Activated CD8-positive, alpha-beta memory T cell treated with anti-CD3 and anti-CD28 coated beads, Interleukin-2, amount 10 ng/mL, durations not matched to agents 7 days and 5 days (primary cell): ENCODE results near the gene XAB2. TPM values are rescaled to one million over a fixed set of nuclear protein-coding genes. Genes with fewer than 3 reads are reported as not detected.
A peak's percentile ranks its signal among the peaks of the same experiment; 100 is the strongest.
"Not testable (repeated sequence)": the region's sequence is repeated elsewhere in the genome, so short reads cannot be mapped to it uniquely, and the experiment has no call there.

Source experiments
- ATAC-seq: fragments of 150-1000 bp; cut with Tn5 transposase; one replicate; pipeline ENCODE4 v1.10.0; 2021; ENCODE audit warnings: moderate library complexity
- CTCF ChIA-PET: fragments of 350-600 bp; sonication (Branson Sonifier 250); formaldehyde crosslinking; loops from one replicate; lab custom pipeline; 2021; ENCODE audit warnings: antibody characterized with exemption; lab: Charles Lee
- DNase-seq: peaks from one replicate; pipeline ENCODE4 v3.0.0-alpha.2; 2020
- H3K27ac Mint-ChIP-seq: one replicate; pipeline ENCODE4 v1.8.0; 2021; ENCODE audit warnings: mild to moderate bottlenecking, mixed read lengths
- H3K27me3 Mint-ChIP-seq: one replicate; pipeline ENCODE4 v1.8.0; 2021; ENCODE audit warnings: mixed read lengths
- H3K36me3 Mint-ChIP-seq: one replicate; pipeline ENCODE4 v1.8.0; 2021; ENCODE audit warnings: mild to moderate bottlenecking, mixed read lengths
- H3K4me1 Mint-ChIP-seq: one replicate; pipeline ENCODE4 v1.8.0; 2021; ENCODE audit warnings: mixed read lengths
- H3K4me3 Mint-ChIP-seq: one replicate; pipeline ENCODE4 v1.8.0; 2021; ENCODE audit warnings: mild to moderate bottlenecking, moderate library complexity, mixed read lengths
- H3K9me3 Mint-ChIP-seq: one replicate; pipeline ENCODE4 v1.8.0; 2022; ENCODE audit warnings: low read depth, mixed read lengths
- total RNA-seq, 2 experiments: library from RNA; stranded (reverse); gene quantifications; one replicate each; pipeline ENCODE4 v1.2.3, GENCODE V29; 2021

XAB2 gene
- total RNA-seq, 2 experiments from 2014 or later: 43.7 to 51.5 TPM

- CTCF ChIA-PET: no interaction called here
- H3K4me3 Mint-ChIP-seq: no peak overlapping the region
Observed at GRCh38 chr19:7645656-7646425, 16.5 kb upstream of the XAB2 start.

GRCh38 chr19:7645163-7645562 is 15.8 kb upstream of the XAB2 start:
- Mint-ChIP-seq H3K27ac (no peak overlapping the region), H3K36me3 (peaks cover 11% of the 10 kb centered on the region), H3K4me3 (no peak overlapping the region), H3K9me3 (peaks cover under 1% of the 10 kb centered on the region), H3K27me3 (no peaks in the 10 kb centered on the region), H3K4me1 (peaks cover under 1% of the 10 kb centered on the region)
- CTCF ChIA-PET: no interaction called here
- DNase-seq: no peak
- no peak for ATAC-seq

More at GRCh38 chr19:7645656-7646425, 16.5 kb upstream of the XAB2 start:
- DNase-seq (no peak), ATAC-seq (no peak)
- Mint-ChIP-seq H3K36me3 (peaks cover 8% of the 10 kb centered on the region), H3K4me1 (no peaks in the 10 kb centered on the region), H3K9me3 (no peaks in the 10 kb centered on the region), H3K27me3 (peaks cover under 1% of the 10 kb centered on the region), H3K27ac (peak overlapping the region; percentile 45)

GRCh38 chr19:7644550-7644877 is 15.2 kb upstream of the XAB2 start:
- no peak for DNase-seq
- Mint-ChIP-seq H3K9me3 (peaks cover 5% of the 10 kb centered on the region), H3K4me3 (no peak overlapping the region), H3K36me3 (peaks cover 18% of the 10 kb centered on the region), H3K27me3 (no peaks in the 10 kb centered on the region), H3K27ac (no peak overlapping the region), H3K4me1 (peaks cover 7% of the 10 kb centered on the region)
- no peak for ATAC-seq
- CTCF ChIA-PET: no interaction called here

- CTCF ChIA-PET, ATAC-seq, H3K4me1 Mint-ChIP-seq, H3K4me3 Mint-ChIP-seq, H3K27ac Mint-ChIP-seq, H3K27me3 Mint-ChIP-seq, H3K9me3 Mint-ChIP-seq: not testable (repeated sequence)
- peak; percentile 55 for DNase-seq
- peaks cover 20% of the 10 kb centered on the region for H3K36me3 Mint-ChIP-seq
Observed at GRCh38 chr19:7643629-7644549, 14.5 kb upstream of the XAB2 start.

GRCh38 chr19:7643031-7643415 is 13.7 kb upstream of the XAB2 start:
- no peak for ATAC-seq
- peaks cover 10% of the 10 kb centered on the region for H3K4me1 Mint-ChIP-seq
- H3K27me3 Mint-ChIP-seq: no peaks in the 10 kb centered on the region
- H3K4me3 Mint-ChIP-seq: no peak overlapping the region
- DNase-seq: no peak
- no peak overlapping the region for H3K27ac Mint-ChIP-seq
- H3K36me3 Mint-ChIP-seq: peaks cover 20% of the 10 kb centered on the region
- CTCF ChIA-PET: interaction anchor here (1.3 kb wide), 1 partner anchor 10 kb away, joined by 3 read pairs; no protein-coding TSS in a partner anchor
- peaks cover 5% of the 10 kb centered on the region for H3K9me3 Mint-ChIP-seq

- H3K9me3 Mint-ChIP-seq: peaks cover 5% of the 10 kb centered on the region
- no peak for DNase-seq
- ATAC-seq: no peak
- no peak overlapping the region for H3K27ac Mint-ChIP-seq
- H3K4me1 Mint-ChIP-seq: peaks cover 15% of the 10 kb centered on the region
- CTCF ChIA-PET: interaction anchor here (1.3 kb wide), 1 partner anchor 10 kb away, joined by 3 read pairs; no protein-coding TSS in a partner anchor
- H3K36me3 Mint-ChIP-seq: peaks cover 18% of the 10 kb centered on the region
- no peak overlapping the region for H3K4me3 Mint-ChIP-seq
- no peaks in the 10 kb centered on the region for H3K27me3 Mint-ChIP-seq
Observed at GRCh38 chr19:7642295-7643030, 13.1 kb upstream of the XAB2 start.

- Mint-ChIP-seq H3K36me3 (peaks cover 18% of the 10 kb centered on the region), H3K4me3 (no peak overlapping the region), H3K9me3 (peaks cover 5% of the 10 kb centered on the region), H3K4me1 (peaks cover 18% of the 10 kb centered on the region), H3K27me3 (no peaks in the 10 kb centered on the region), H3K27ac (no peak overlapping the region)
- CTCF ChIA-PET: interaction anchor here (1.3 kb wide), 1 partner anchor 11 kb away, joined by 3 read pairs; no protein-coding TSS in a partner anchor
- ATAC-seq (no peak), DNase-seq (no peak)
Observed at GRCh38 chr19:7641290-7642276, 12.2 kb upstream of the XAB2 start.

- peaks cover 25% of the 10 kb centered on the region for H3K4me1 Mint-ChIP-seq
- DNase-seq (no peak), ATAC-seq (no peak)
- H3K27me3 Mint-ChIP-seq: no peaks in the 10 kb centered on the region
- CTCF ChIA-PET: no interaction called here
- no peak overlapping the region for H3K27ac Mint-ChIP-seq
- no peak overlapping the region for H3K4me3 Mint-ChIP-seq
- peaks cover 5% of the 10 kb centered on the region for H3K9me3 Mint-ChIP-seq
- H3K36me3 Mint-ChIP-seq: peaks cover 17% of the 10 kb centered on the region
Observed at GRCh38 chr19:7640803-7641202, 11.5 kb upstream of the XAB2 start.

- CTCF ChIA-PET: no interaction called here
- Mint-ChIP-seq H3K27me3 (no peaks in the 10 kb centered on the region), H3K9me3 (peaks cover 5% of the 10 kb centered on the region), H3K36me3 (peaks cover 14% of the 10 kb centered on the region), H3K27ac (no peak overlapping the region), H3K4me3 (peak overlapping the region; percentile 2), H3K4me1 (peaks cover 25% of the 10 kb centered on the region)
- ATAC-seq (no peak), DNase-seq (no peak)
Observed at GRCh38 chr19:7639863-7640348, 10.6 kb upstream of the XAB2 start.

GRCh38 chr19:7638802-7639465 is 9.6 kb upstream of the XAB2 start:
- H3K9me3 Mint-ChIP-seq: peaks cover 5% of the 10 kb centered on the region
- peaks cover 25% of the 10 kb centered on the region for H3K4me1 Mint-ChIP-seq
- DNase-seq (no peak), ATAC-seq (no peak)
- peaks cover 12% of the 10 kb centered on the region for H3K36me3 Mint-ChIP-seq
- no peak overlapping the region for H3K27ac Mint-ChIP-seq
- CTCF ChIA-PET: interaction anchor here (1.3 to 2.9 kb wide), 2 partner anchors 9 to 42 kb away, joined by 5 to 13 read pairs; partner anchors contain the start of genes PET100, TRAPPC5 and XAB2
- no peak overlapping the region for H3K4me3 Mint-ChIP-seq
- H3K27me3 Mint-ChIP-seq: no peaks in the 10 kb centered on the region

GRCh38 chr19:7637374-7638256 is 8.3 kb upstream of the XAB2 start:
- DNase-seq (no peak), ATAC-seq (peak; percentile 27)
- peaks cover 5% of the 10 kb centered on the region for H3K9me3 Mint-ChIP-seq
- peak overlapping the region; percentile 88 for H3K27ac Mint-ChIP-seq
- CTCF ChIA-PET: interaction anchor here (1.1 to 2.9 kb wide), 8 partner anchors 8 to 232 kb away, joined by 3 to 13 read pairs (median 4); partner anchors contain the start of genes PET100, PNPLA6, TRAPPC5 and XAB2
- H3K4me3 Mint-ChIP-seq: peak overlapping the region; percentile 79
- H3K27me3 Mint-ChIP-seq: no peaks in the 10 kb centered on the region
- H3K36me3 Mint-ChIP-seq: peaks cover 12% of the 10 kb centered on the region
- peaks cover 25% of the 10 kb centered on the region for H3K4me1 Mint-ChIP-seq
